ENCODE measurements around the gene RPL31.

- TF ChIP-seq CTCF (IDR thresholded peaks at IDR 0.05), result no peak
- TF ChIP-seq EZH2phosphoT487 (IDR thresholded peaks at IDR 0.05; ENCODE audit: borderline replicate concordance, low read depth), result no peak
- no peak for TF ChIP-seq MAX (IDR thresholded peaks at IDR 0.05; ENCODE audit: low read depth)
Observed at GRCh38 chr2:100954044-100954420, 48.1 kb upstream of the RPL31 start.

Data from SK-N-SH (cell line).